HG03520 (cell line): Measurements from ENCODE around the gene RPP38.

Experiments
- ATAC-seq: cut with Tn5 transposase; IDR thresholded peaks from one replicate; pipeline ENCODE4 v1.9.1; 2021; ENCODE audit warnings: mild to moderate bottlenecking, moderate library complexity; ENCODE audit not compliant: unreplicated experiment

Gene RPP38

DNA sequence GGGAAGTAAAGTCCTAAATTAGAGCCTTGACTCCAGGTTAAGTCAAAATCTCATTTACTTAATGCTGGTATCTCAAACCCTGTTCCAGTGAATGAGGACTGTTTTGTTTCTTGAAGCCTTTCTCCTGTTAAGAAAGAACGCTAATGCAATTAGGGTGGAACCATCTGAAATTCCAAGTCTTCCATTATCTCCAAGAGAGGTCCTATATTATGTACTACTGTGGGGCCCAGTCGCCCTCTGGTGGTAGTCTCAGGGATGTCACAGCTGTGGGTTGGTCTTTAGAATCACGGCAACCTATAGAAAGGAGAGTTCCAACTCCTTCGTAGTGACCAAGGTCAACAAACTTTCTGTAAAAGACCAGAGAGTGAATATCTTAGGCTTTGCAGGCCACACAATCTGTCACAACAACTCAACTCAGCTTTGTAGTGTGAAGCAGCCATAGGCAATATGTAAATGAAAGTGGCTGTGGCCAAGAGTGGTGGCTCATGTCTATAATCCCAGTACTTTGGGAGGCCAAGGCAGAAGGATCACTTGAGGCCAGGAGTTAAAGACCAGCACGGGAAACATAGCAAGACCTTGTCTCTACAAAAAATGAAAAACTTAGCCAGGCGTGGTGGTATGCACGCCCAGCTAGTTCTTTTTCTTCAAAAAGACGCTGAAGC lies 9.3 kb downstream of the RPP38 start:
- peak; percentile 73 for ATAC-seq

DNA sequence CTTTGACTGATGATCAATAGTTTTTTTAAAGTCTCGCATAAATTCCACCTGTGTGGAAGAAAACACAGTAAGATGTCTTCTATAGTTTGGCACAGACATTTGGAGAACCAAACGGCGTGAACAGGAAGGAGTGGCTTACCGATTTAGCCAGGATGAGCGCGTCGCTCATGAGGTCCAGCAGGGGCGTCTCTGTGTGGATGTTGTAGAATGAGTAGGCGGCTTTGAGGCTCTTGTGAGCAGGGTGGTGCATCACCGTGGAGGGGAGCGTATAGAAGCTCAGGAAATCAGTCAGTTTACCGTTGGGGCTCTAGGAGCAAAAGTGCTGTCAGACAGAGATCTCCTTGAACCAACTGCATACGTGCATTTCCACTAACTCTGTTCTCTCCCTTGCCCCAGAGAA lies 15.5 kb downstream of the RPP38 start:
- no peak for ATAC-seq

DNA sequence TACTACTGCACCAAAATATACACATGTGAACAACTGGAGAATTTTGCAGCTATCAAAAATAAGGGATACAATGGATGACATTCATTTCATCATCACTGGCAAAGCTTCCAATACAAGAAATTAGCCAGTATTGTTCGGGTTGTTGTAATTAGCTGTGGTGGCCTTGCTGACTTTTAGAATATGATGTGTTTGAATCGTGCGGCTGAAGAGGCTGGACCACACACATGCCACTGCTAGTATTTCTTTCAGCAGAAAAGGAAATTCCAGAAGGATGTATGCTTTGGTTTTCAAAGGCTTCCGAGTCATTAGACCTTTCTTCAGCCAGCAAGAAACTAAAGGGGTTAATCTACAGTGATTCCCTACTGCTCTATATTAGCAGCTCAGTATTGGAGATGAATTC lies 16.6 kb downstream of the RPP38 start:
- ATAC-seq, result no peak

DNA sequence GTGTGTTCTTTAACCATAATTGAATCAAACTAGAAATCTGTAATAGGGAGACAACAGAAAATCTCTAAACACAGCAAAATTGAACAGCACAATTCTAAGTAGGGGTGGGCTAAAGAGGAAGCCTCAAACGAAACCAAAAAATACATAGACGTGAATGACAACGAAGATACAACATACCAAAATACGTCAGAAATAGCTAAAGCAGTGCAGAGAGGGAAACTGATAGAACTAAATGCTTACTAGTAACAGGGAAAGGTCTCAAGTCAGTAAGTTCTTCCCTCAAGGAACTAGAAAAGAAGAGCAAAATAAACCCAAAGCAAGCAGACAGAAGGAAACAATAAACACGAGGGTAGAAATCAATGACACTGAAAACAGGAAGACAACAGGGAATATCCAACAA lies 19.1 kb downstream of the RPP38 start:
- no peak for ATAC-seq

- ATAC-seq, result no peak
Observed at GRCh38 chr10:15118615-15119014, 21.5 kb downstream of the RPP38 start.

- ATAC-seq, result no peak
Observed at GRCh38 chr10:15120523-15120922, 23.4 kb downstream of the RPP38 start.

DNA sequence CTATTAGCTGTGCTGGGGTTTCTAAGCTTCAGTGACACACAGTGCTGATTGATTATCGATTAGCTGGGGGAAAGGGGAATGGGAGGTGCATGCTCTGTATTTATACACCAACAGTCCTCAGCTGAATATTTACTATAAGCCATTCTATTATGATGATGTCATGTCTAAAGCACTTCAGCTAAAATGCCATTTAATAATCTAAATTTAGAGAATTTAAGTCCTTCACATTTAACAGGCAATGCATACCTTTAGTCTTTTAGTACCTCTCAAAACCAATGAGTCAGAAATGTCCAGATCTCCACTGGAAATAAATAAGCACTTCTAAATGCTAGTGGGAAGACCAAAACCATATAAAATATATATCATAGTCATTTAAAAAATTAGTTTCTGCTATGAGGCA lies 24.6 kb downstream of the RPP38 start:
- no peak for ATAC-seq

DNA sequence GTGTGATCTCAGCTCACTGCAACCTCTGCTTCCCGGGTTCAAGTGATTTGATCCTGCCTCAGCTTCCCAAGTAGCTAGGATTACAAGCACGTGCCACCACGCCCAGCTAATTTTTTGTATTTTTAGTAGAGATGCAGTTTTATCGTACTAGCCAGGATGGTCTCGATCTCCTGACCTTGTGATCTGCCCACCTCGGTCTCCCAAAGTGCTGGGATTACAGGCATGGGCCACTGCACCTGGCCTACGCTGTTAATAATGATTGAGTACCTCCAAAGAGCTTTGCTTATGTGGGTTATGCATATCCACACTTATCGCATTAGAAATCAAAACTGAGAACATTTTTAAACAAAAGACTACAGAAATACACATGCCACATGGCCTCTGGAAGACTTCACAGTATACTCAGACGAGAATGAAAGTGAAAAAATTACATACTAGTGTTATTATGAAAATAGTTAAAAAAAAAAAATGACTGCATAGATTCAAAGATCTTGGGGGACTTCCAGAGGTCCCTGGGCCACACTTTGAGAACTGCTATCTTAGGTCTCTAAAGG lies 25.4 kb downstream of the RPP38 start:
- peak; percentile 84 for ATAC-seq

- ATAC-seq, result no peak
Observed at GRCh38 chr10:15123749-15124184, 26.6 kb downstream of the RPP38 start.

DNA sequence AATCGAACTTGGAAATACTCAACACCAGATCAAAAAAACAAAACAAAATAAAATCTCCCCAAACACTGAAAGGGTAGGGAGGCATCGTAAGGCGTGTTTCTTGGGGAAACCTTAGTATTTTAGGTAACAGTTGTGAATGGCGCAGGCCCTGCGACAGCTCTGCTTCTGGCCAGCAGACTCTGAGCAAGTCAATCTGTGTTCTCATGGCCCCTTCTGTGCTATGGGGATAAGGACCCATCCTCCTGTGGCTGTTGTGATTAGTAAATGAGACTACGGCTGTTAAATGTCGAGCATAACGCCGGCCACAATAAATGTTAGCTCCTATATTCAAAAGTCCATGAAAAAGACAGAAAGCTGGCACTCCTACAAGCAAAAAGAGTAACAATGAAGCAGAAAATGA lies 27.0 kb downstream of the RPP38 start:
- ATAC-seq, result no peak

- ATAC-seq, result no peak
Observed at GRCh38 chr10:15124908-15125307, 27.8 kb downstream of the RPP38 start.

DNA sequence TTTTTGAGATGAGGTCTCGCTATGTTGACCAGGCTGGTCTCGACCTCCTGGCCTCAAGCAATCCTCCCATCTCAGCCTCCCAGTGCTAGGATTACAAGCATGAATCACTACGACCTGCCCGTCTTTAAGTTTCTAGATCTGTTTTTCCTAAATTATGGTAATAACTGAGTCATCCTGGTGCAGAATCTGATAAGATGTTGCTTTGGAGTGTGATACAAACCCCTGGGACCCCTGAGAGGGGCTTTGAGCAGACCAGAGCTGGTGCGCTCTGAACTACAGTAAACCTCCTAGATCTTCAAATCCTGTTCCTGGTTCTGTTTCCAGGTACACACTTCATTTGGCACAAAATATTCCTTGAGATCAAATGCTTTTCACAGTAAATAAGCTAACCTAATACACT lies 34.2 kb downstream of the RPP38 start:
- no peak for ATAC-seq

- ATAC-seq, result no peak
Observed at GRCh38 chr10:15136129-15137035, 39.2 kb downstream of the RPP38 start.

- no peak for ATAC-seq
Observed at GRCh38 chr10:15137036-15137359, 39.8 kb downstream of the RPP38 start.

- ATAC-seq, result no peak
Observed at GRCh38 chr10:15137636-15138035, 40.5 kb downstream of the RPP38 start.

GRCh38 chr10:15140698-15141097 lies 43.5 kb downstream of the RPP38 start:
- ATAC-seq, result no peak

DNA sequence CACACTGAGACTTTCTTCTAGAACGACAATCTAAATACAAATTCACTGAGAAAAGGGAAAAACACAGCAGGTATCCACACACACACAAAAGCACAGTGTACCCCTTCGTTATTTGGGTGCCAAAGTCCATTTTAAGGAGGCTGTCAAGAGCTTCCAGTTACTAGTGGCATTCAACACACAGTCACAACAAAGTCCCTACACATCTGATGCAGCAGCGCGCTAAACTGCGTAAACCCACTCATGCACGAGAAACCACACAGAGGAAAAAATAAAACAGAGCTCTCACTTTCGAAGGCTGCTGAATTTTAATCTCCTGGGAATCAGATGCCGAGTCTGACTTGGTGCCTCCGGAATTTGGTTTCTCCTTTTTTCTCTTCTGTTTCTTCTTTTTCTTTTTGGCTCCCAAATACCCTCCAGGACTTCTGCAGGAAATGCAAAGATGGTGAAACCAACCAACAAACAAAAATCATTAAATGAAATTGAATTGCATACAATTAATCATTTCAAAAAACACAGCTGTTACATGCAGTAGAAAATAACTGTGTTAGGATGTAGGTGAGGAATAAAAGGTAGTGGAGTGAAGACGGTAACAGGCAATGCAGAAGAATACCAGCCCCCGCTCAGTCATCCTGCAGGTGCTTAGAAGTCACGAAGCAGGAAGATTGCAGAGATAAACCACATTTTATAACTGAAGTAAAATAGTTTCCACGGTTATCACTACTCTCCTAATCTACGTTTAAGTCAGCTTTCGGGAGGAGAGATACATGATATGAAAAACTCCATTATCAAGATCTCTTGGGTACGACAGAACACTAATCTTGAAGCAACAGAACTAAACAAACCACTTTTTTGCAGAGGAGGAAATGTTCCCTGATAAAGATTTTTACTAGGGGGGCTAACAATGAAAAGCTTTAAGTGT lies 44.2 kb downstream of the RPP38 start:
- peak; percentile 92 for ATAC-seq

DNA sequence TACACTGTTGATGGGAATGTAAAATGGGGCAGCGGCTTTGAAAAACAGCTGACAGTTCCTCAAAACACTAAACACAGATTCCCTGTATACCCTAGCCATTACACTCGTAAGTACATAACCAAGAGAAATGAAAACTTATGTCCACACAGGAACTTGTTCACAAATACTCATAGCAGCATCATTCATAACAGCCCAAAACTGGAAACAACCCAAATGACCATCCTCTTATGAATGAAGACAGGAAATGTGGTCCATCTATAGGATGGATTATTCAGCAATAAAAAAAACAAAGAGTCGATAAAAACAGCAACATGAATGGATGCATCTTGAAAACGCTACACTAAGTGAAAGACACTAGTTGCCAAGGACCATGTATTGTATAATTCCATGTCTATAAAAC lies 47.6 kb downstream of the RPP38 start:
- ATAC-seq, result no peak

- no peak for ATAC-seq
Observed at GRCh38 chr10:15146366-15146765, 49.2 kb downstream of the RPP38 start.

DNA sequence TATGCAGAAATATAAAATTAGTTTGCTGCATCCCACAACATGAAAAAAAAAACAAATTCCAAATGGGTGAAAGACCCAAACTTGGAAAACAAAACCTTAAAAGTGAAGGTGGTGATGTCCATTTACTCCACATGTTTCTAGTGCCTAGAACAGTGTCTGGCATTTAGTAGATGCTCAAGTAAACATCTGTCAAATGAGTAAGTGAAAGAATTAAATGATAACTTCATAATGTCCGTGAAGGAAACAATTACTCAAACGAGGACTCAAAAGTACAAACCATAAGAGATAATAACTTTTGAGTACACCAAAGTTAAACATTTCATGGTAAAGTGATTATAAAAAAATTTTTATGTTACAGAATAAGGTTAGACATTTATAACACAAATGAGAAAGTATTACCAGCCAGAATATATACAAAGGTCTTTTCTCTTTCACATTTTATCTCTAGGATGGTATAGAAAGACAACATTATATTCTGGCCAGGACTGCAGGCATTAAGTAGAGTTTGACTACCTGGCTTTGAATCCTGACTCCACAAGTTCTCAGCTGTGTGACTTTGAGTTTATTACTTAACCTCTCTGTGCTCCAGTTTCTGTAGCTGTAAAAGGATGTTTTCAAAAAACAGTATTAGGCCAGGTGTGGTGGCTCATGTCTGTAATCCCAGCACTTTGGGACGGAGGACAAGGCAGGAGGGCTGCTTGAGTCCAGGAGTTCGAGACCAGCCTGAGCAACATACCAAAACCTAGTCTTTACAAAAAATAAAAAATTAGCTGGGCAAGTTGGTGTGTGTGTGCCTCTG lies 50.6 kb downstream of the RPP38 start:
- ATAC-seq, result no peak
